Panc1 (cell line): ENCODE data around the gene PAQR4.

ENCODE experiments used
- CTCF ChIP-seq: fragments of 450-650 bp; IDR thresholded peaks from 2 replicates; pipeline ENCODE4 v1.5.1; 2017; ENCODE audit warnings: mild to moderate bottlenecking
- POLR2AphosphoS5 ChIP-seq: IDR thresholded peaks from 2 replicates; pipeline ENCODE4 v1.6.1; 2012; ENCODE audit warnings: mild to moderate bottlenecking, low read depth, low read length, moderate library complexity

GRCh38 chr16:2974319-2975056 lies 5.3 kb downstream of the PAQR4 start:
- TF ChIP-seq CTCF (no peak), POLR2AphosphoS5 (0 out of 2 replicates have a peak, but pooled peaks have one; percentile 27)
